ENCODE results near the gene NR1I2.

Gene NR1I2

GRCh38 chr3:119795849-119796248 lies 13.9 kb downstream of the NR1I2 start:
- no peak overlapping the region for H3K27ac Mint-ChIP-seq
- ATAC-seq = no peak
- DNase-seq = no peak
- H3K27me3 Mint-ChIP-seq = peaks cover 36% of the 10 kb centered on the region
- no peaks in the 10 kb centered on the region for H3K9me3 Mint-ChIP-seq
- H3K4me1 Mint-ChIP-seq = no peaks in the 10 kb centered on the region
- H3K4me3 Mint-ChIP-seq = no peak overlapping the region

GRCh38 chr3:119796368-119796767 lies 14.5 kb downstream of the NR1I2 start:
- Mint-ChIP-seq H3K27ac (no peak overlapping the region), H3K4me1 (no peaks in the 10 kb centered on the region), H3K4me3 (no peak overlapping the region), H3K27me3 (peaks cover 36% of the 10 kb centered on the region), H3K9me3 (no peaks in the 10 kb centered on the region)
- ATAC-seq (no peak), DNase-seq (no peak)

GRCh38 chr3:119796785-119797184 lies 14.9 kb downstream of the NR1I2 start:
- H3K9me3 Mint-ChIP-seq = no peaks in the 10 kb centered on the region
- H3K4me3 Mint-ChIP-seq = no peak overlapping the region
- no peaks in the 10 kb centered on the region for H3K4me1 Mint-ChIP-seq
- ATAC-seq = no peak
- no peak for DNase-seq
- no peak overlapping the region for H3K27ac Mint-ChIP-seq
- peaks cover 36% of the 10 kb centered on the region for H3K27me3 Mint-ChIP-seq

- Mint-ChIP-seq H3K9me3 (no peaks in the 10 kb centered on the region), H3K4me1 (no peaks in the 10 kb centered on the region), H3K27ac (no peak overlapping the region), H3K27me3 (peaks cover 27% of the 10 kb centered on the region), H3K4me3 (no peak overlapping the region)
- DNase-seq (no peak), ATAC-seq (no peak)
These were observed 18.9 kb downstream of the NR1I2 start for GRCh38 chr3:119800844-119801243.

GRCh38 chr3:119808244-119808643 lies 26.3 kb downstream of the NR1I2 start:
- H3K9me3 Mint-ChIP-seq = no peaks in the 10 kb centered on the region
- no peak overlapping the region for H3K4me3 Mint-ChIP-seq
- H3K27ac Mint-ChIP-seq = no peak overlapping the region
- H3K27me3 Mint-ChIP-seq = no peaks in the 10 kb centered on the region
- ATAC-seq = no peak
- peaks cover 22% of the 10 kb centered on the region for H3K4me1 Mint-ChIP-seq
- DNase-seq = no peak

GRCh38 chr3:119808843-119809242 lies 26.9 kb downstream of the NR1I2 start:
- H3K27me3 Mint-ChIP-seq = no peaks in the 10 kb centered on the region
- H3K4me1 Mint-ChIP-seq = peaks cover 22% of the 10 kb centered on the region
- no peak overlapping the region for H3K27ac Mint-ChIP-seq
- peak overlapping the region in 1 of 2 donors; percentile 91 for H3K4me3 Mint-ChIP-seq
- ATAC-seq = no peak
- no peak for DNase-seq
- H3K9me3 Mint-ChIP-seq = no peaks in the 10 kb centered on the region

GRCh38 chr3:119809249-119810017 lies 27.5 kb downstream of the NR1I2 start:
- Mint-ChIP-seq H3K4me1 (peaks cover 22% of the 10 kb centered on the region), H3K27me3 (peaks cover 4% of the 10 kb centered on the region), H3K9me3 (no peaks in the 10 kb centered on the region), H3K4me3 (peak overlapping the region; percentile 91 to 92), H3K27ac (peak overlapping the region; percentile 96 to 98)
- DNase-seq (no peak), ATAC-seq (no peak)

GRCh38 chr3:119810018-119810435 lies 28.1 kb downstream of the NR1I2 start:
- DNase-seq = peak; percentile 62 to 66
- Mint-ChIP-seq H3K9me3 (no peaks in the 10 kb centered on the region), H3K4me3 (peak overlapping the region; percentile 91 to 92), H3K27me3 (peaks cover 6% of the 10 kb centered on the region), H3K4me1 (peaks cover 22% of the 10 kb centered on the region), H3K27ac (peak overlapping the region; percentile 96 to 98)
- peak; percentile 87 for ATAC-seq

- Mint-ChIP-seq H3K27ac (no peak overlapping the region), H3K4me3 (no peak overlapping the region), H3K4me1 (peaks cover 22% of the 10 kb centered on the region), H3K27me3 (peaks cover 6% of the 10 kb centered on the region), H3K9me3 (no peaks in the 10 kb centered on the region)
- ATAC-seq = no peak
- DNase-seq = no peak
These were observed 30.7 kb downstream of the NR1I2 start for GRCh38 chr3:119812491-119813058.

GRCh38 chr3:119815716-119816115 lies 33.8 kb downstream of the NR1I2 start:
- Mint-ChIP-seq H3K9me3 (no peaks in the 10 kb centered on the region), H3K4me3 (no peak overlapping the region), H3K27me3 (peaks cover 6% of the 10 kb centered on the region), H3K4me1 (peaks cover 3% of the 10 kb centered on the region), H3K27ac (no peak overlapping the region)
- no peak for DNase-seq
- ATAC-seq = peak; percentile 5

GRCh38 chr3:119817071-119817470 lies 35.2 kb downstream of the NR1I2 start:
- ATAC-seq = no peak
- no peaks in the 10 kb centered on the region for H3K4me1 Mint-ChIP-seq
- no peak for DNase-seq
- no peaks in the 10 kb centered on the region for H3K9me3 Mint-ChIP-seq
- H3K27ac Mint-ChIP-seq = no peak overlapping the region
- H3K4me3 Mint-ChIP-seq = no peak overlapping the region
- H3K27me3 Mint-ChIP-seq = peaks cover 6% of the 10 kb centered on the region

GRCh38 chr3:119817583-119818363 lies 35.9 kb downstream of the NR1I2 start:
- no peak for DNase-seq
- no peaks in the 10 kb centered on the region for H3K4me1 Mint-ChIP-seq
- no peak for ATAC-seq
- H3K27ac Mint-ChIP-seq = no peak overlapping the region
- H3K9me3 Mint-ChIP-seq = no peaks in the 10 kb centered on the region
- H3K4me3 Mint-ChIP-seq = no peak overlapping the region
- H3K27me3 Mint-ChIP-seq = peaks cover 6% of the 10 kb centered on the region

- no peak for DNase-seq
- no peak for ATAC-seq
- Mint-ChIP-seq H3K4me1 (no peaks in the 10 kb centered on the region), H3K4me3 (no peak overlapping the region), H3K27ac (no peak overlapping the region), H3K9me3 (no peaks in the 10 kb centered on the region), H3K27me3 (peaks cover 6% of the 10 kb centered on the region)
These were observed 37.0 kb downstream of the NR1I2 start for GRCh38 chr3:119818937-119819336.

- Mint-ChIP-seq H3K9me3 (no peaks in the 10 kb centered on the region), H3K27me3 (no peaks in the 10 kb centered on the region), H3K4me3 (no peak overlapping the region), H3K27ac (no peak overlapping the region), H3K4me1 (no peaks in the 10 kb centered on the region)
- DNase-seq (no peak), ATAC-seq (no peak)
These were observed 37.9 kb downstream of the NR1I2 start for GRCh38 chr3:119819806-119820205.

GRCh38 chr3:119825820-119826219 lies 43.9 kb downstream of the NR1I2 start:
- H3K27ac Mint-ChIP-seq = peak overlapping the region in 1 of 2 donors; percentile 13
- no peaks in the 10 kb centered on the region for H3K27me3 Mint-ChIP-seq
- H3K4me3 Mint-ChIP-seq = no peak overlapping the region
- ATAC-seq (no peak), DNase-seq (no peak)
- no peaks in the 10 kb centered on the region for H3K4me1 Mint-ChIP-seq
- H3K9me3 Mint-ChIP-seq = no peaks in the 10 kb centered on the region

Measured in stimulated activated naive CD8-positive, alpha-beta T cell treated with anti-CD3 and anti-CD28 coated beads, Interleukin-15, amount 100 ng/mL, for 72 hours (primary cell).